Measurements from ENCODE around the gene TP73.

Gene TP73

GRCh38 chr1:3777647-3778589, 125.6 kb downstream of the TP73 start:
- TF ChIP-seq CTCF (IDR thresholded peaks at IDR 0.05; ENCODE audit: borderline replicate concordance, control extremely low read depth, extremely low read depth, insufficient read depth, missing control alignments) = no peak
- DNase-seq (ENCODE audit: low spot score) = no peak
- in situ Hi-C loops (cut with MboI; ENCODE audit: low sequenced_read_pairs, unreplicated experiment) = no loop called here

DNA sequence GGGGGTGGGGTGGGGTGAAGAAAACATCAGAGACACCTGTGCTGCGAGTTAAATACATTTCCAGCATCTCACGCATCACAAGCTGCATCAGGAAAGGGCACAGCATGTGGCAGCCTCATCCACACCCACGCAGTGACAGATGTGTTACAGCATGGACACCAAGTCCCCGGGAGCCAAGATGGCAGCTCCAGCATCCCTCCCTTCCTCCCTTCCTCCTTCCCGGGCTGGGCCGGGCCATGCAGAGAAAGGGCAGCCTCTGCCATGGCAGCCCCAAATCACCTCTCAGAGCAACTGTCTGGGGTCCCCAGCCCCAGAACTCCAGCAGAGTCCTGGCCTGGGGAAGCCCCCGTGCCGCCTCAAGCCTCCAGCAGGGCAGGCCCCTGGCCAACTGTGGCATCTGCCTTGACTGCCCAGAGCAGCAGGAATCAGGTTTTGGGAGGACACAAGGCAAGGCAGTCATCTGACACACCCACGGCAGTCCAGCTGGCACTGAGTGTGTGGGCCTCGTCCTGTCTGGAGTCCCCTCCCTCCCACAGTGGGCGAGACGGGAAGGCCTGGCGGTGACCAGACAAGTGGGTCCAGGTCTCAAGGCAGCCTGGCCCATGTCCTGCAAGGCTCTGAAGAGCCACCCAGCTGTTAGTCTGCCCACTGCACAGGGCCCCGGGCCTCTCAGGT, 126.4 kb downstream of the TP73 start:
- DNase-seq (ENCODE audit: low spot score) = no peak
- in situ Hi-C loops (cut with MboI; ENCODE audit: low sequenced_read_pairs, unreplicated experiment) = no loop called here

GRCh38 chr1:3779265-3779911, 127.1 kb downstream of the TP73 start:
- in situ Hi-C loops (cut with MboI; ENCODE audit: low sequenced_read_pairs, unreplicated experiment) = no loop called here
- DNase-seq (ENCODE audit: low spot score) = no peak
- no peak for TF ChIP-seq CTCF (IDR thresholded peaks at IDR 0.05; ENCODE audit: borderline replicate concordance, control extremely low read depth, extremely low read depth, insufficient read depth, missing control alignments)

More for the DNA sequence above, 126.4 kb downstream of the TP73 start:
- TF ChIP-seq CTCF (IDR thresholded peaks at IDR 0.05; ENCODE audit: borderline replicate concordance, control extremely low read depth, extremely low read depth, insufficient read depth, missing control alignments) = no peak

DNA sequence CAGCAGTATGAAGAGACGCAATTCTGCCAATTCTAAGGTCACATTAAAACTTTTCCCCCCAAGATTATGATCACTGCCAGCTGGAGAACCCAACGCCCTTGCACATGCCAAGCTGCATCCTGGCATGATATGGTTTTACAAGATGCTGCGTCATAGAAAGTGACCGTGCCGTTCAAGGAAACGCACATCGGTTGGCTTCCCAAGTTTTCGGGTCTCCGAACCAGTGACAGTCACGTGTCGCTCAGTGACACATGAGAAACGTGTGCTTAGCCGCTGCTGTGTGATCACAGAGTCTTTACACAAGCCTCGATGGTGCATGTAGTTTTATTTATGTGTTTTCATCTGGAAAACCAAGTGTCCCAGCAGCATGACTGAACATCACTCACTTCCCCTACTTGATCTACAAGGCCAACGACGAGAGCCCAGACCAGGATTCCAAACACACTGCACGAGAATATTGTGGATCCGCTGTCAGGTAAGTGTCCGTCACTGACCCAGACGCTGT, 127.6 kb downstream of the TP73 start:
- in situ Hi-C loops (cut with MboI; ENCODE audit: low sequenced_read_pairs, unreplicated experiment) = no loop called here
- DNase-seq (ENCODE audit: low spot score) = no peak
- no peak for TF ChIP-seq CTCF (IDR thresholded peaks at IDR 0.05; ENCODE audit: borderline replicate concordance, control extremely low read depth, extremely low read depth, insufficient read depth, missing control alignments)

DNA sequence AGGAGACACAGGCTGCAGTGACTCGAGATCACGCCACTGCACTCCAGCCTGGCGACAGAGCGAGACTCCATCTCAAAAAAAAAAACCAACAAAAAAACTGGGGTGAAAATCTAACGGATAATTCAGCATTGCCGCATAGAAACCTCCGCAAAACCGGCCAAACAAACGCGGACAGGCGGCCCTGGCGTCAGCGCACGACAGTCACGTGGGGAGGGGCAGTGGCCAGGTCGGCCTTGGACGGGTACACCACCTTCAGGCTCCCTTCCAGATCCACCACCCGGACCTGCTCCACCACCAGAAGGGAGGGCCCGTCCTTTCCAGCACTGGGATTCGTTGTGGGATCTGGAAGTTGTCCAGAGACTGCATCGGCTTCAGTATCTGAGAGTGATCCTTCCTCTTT, 128.6 kb downstream of the TP73 start:
- DNase-seq (ENCODE audit: low spot score) = no peak
- in situ Hi-C loops (cut with MboI; ENCODE audit: low sequenced_read_pairs, unreplicated experiment) = no loop called here
- no peak for TF ChIP-seq CTCF (IDR thresholded peaks at IDR 0.05; ENCODE audit: borderline replicate concordance, control extremely low read depth, extremely low read depth, insufficient read depth, missing control alignments)

All from GM13976 (cell line).